K562 (cell line): ENCODE data around the gene AAGAB. TPM values are rescaled to one million over a fixed set of nuclear protein-coding genes. Genes with fewer than 3 reads are reported as not detected.

Experiments
- ATAC-seq: fragments of 200-7000 bp; cut with Tn5 transposase; 3 replicates; pipeline ENCODE4 v1.9.1; 2020; ENCODE audit warnings: moderate library complexity
- BruUV-seq: library from RNA; stranded (reverse); fragments of 400-500 nt; replicated peaks from 2 replicates; lab custom pipeline; 2021; lab: Mats Ljungman, UMichigan
- CTCF ChIA-PET: fragments of 300-600 bp; formaldehyde crosslinking; extraction: SDS; loops from one replicate; lab custom pipeline; 2021; ENCODE audit warnings: low intra/inter-chr PET ratio; lab: Yijun Ruan, JAX
- POLR2A ChIA-PET: fragments of 300-600, 350-650 bp; sonication (Branson Sonifier 250); formaldehyde crosslinking; extraction: SDS; loops from one replicate; lab custom pipeline; 2021; ENCODE audit warnings: antibody characterized with exemption, inconsistent platforms; lab: Yijun Ruan, JAX
- DNase-seq, 4 experiments: peaks; one replicate each; pipeline versions ENCODE4 v3.0.0 to v3.0.0-alpha.2; 2011 to 2018; ENCODE audit warnings: low spot score in 3 of 4, mixed read lengths in 3 of 4; ENCODE audit errors: extremely low read depth in 1 of 4
- FAIRE-seq: peaks from 2 replicates; lab custom pipeline; 2011; peaks lifted over from hg19 to GRCh38; lab: Jason Lieb, UNC
- H2AFZ ChIP-seq: 2 replicates; pipeline ENCODE4 v1.6.0; 2011; ENCODE audit warnings: low read depth, low read length, control low read depth, inconsistent platforms
- H3K27ac ChIP-seq: fragments of 200-600 bp; 3 replicates; pipeline ENCODE4 v1.8.0; 2011; ENCODE audit warnings: low read depth, mild to moderate bottlenecking, control low read depth, inconsistent platforms, low read length, moderate library complexity, mixed read lengths; ENCODE audit errors: extremely low read depth
- H3K27me3 ChIP-seq, 2 experiments: fragments of 300-600 bp in 1 of 2; 2 replicates in 1 of 2; 3 replicates in 1 of 2; pipeline versions ENCODE4 v1.6.0 to v1.8.0; 2011; ENCODE audit warnings: inconsistent platforms in 2 of 2, low read length in 2 of 2, mild to moderate bottlenecking in 1 of 2, mixed read lengths in 1 of 2, moderate library complexity in 1 of 2; ENCODE audit not compliant: control insufficient read depth in 2 of 2, insufficient read depth in 2 of 2
- H3K36me3 ChIP-seq: fragments of 300-600 bp; 3 replicates; pipeline ENCODE4 v1.8.0; 2011; ENCODE audit warnings: mild to moderate bottlenecking, low read length, inconsistent platforms; ENCODE audit not compliant: control insufficient read depth, insufficient read depth
- H3K4me1 ChIP-seq, 2 experiments: fragments of 200-600 bp in 1 of 2; replicated peaks in 1 of 2; 2 replicates in 1 of 2; 3 replicates in 1 of 2; pipeline versions ENCODE4 v1.5.1 to v1.8.0; 2011; ENCODE audit warnings: inconsistent platforms in 2 of 2, low read length in 2 of 2, mild to moderate bottlenecking in 1 of 2, mixed read lengths in 1 of 2, moderate library complexity in 1 of 2; ENCODE audit not compliant: control insufficient read depth in 2 of 2, insufficient read depth in 2 of 2
- H3K4me2 ChIP-seq: 2 replicates; pipeline ENCODE4 v1.6.1; 2011; ENCODE audit warnings: low read length, control low read depth, inconsistent platforms, mixed read lengths; ENCODE audit not compliant: insufficient read depth
- H3K4me3 ChIP-seq: fragments of 200-600 bp; sonication (generic), shearing (Covaris generic); 2 replicates; pipeline ENCODE4 v1.5.1; 2016; ENCODE audit warnings: control low read depth, inconsistent platforms
- H3K79me2 ChIP-seq: fragments of 200-600 bp; 3 replicates; pipeline ENCODE4 v1.8.0; 2011; ENCODE audit warnings: low read length, inconsistent platforms; ENCODE audit not compliant: control insufficient read depth, insufficient read depth
- H3K9ac ChIP-seq, 2 experiments: 2 replicates each; pipeline versions ENCODE4 v1.6.0 to v1.6.1; 2011; ENCODE audit warnings: low read depth in 2 of 2, low read length in 2 of 2, control low read depth in 1 of 2, inconsistent platforms in 1 of 2, mild to moderate bottlenecking in 1 of 2, mixed read lengths in 1 of 2; ENCODE audit not compliant: insufficient read depth in 1 of 2
- H3K9me1 ChIP-seq: one replicate; pipeline ENCODE4 v1.6.0; 2011; ENCODE audit warnings: inconsistent platforms, mild to moderate bottlenecking, low read length, moderate library complexity; ENCODE audit not compliant: control insufficient read depth, insufficient read depth
- H3K9me3 ChIP-seq: replicated peaks from 2 replicates; pipeline ENCODE4 v1.5.1; 2011; ENCODE audit warnings: low read depth, low read length, inconsistent platforms; ENCODE audit not compliant: control insufficient read depth, insufficient read depth
- H4K20me1 ChIP-seq: replicated peaks from 2 replicates; pipeline ENCODE4 v1.6.1; 2011; ENCODE audit warnings: low read length, inconsistent platforms, mixed read lengths; ENCODE audit not compliant: control insufficient read depth, insufficient read depth
- NONO ChIP-seq, 2 experiments: fragments of 200-400 bp in 1 of 2; fragments of 450-650 bp in 1 of 2; formaldehyde crosslinking in 1 of 2; IDR thresholded peaks; 2 replicates each; pipeline ENCODE4 v1.6.1; 2017; ENCODE audit warnings: low read depth in 2 of 2, mild to moderate bottlenecking in 2 of 2, moderate library complexity in 2 of 2, low read length in 1 of 2
- TCF3 ChIP-seq: sonication (generic); formaldehyde crosslinking; IDR thresholded peaks from 2 replicates; pipeline ENCODE4 v1.4.0; 2020; ENCODE audit warnings: mild to moderate bottlenecking, missing genetic modification reagents
- USF1 ChIP-seq: sonication (generic); formaldehyde crosslinking; IDR thresholded peaks from 2 replicates; pipeline ENCODE4 v1.9.0; 2022; ENCODE audit warnings: mild to moderate bottlenecking, missing genetic modification reagents
- WGBS: fragments of 100-300 bp; shearing (Covaris generic); methylation state at CpG from one replicate; pipeline ENCODE4 v1.1.6; 2016; ENCODE audit warnings: low coverage, mixed read lengths; ENCODE audit not compliant: insufficient coverage; ENCODE audit errors: missing lambda C conversion rate; 5-methylcytosine and 5-hydroxymethylcytosine counted together
- in situ Hi-C: fragments of 300-500 bp; cut with MboI; formaldehyde crosslinking; loops from 4 replicates; pipeline ENCODE4 v1.15.0; 2018; ENCODE audit warnings: inconsistent platforms, mixed read lengths
- intact Hi-C: fragments of 100-400 bp; cut with micrococcal nuclease; formaldehyde crosslinking; loops from 2 replicates; pipeline ENCODE4 v1.14.2; 2022
- polyA plus RNA-seq, 8 experiments: library from polyadenylated mRNA; depleted of rRNA in 4 of 8; stranded (reverse) in 5 of 8; unstranded in 3 of 8; fragments of >200 nt; fragmentation: Nextera tagmentation in 2 of 8; fragmentation: Illumina TruSeq in 1 of 8; extraction: Ambion mirVana in 2 of 8; extraction: Trizol in 1 of 8; gene quantifications; 2 replicates each; pipeline versions ENCODE4 v1.2.1 to v1.2.3, GENCODE V29; 2011 to 2014; ENCODE audit warnings: inconsistent platforms in 1 of 8, missing spikeins in 1 of 8
- total RNA-seq, 7 experiments: library from RNA; depleted of rRNA in 6 of 7; stranded (reverse); fragments of >200 nt in 6 of 7; fragmentation: Illumina TruSeq in 2 of 7; extraction: Trizol in 2 of 7; gene quantifications; 2 replicates each; pipeline versions ENCODE4 v1.2.1 to v1.2.3, GENCODE V29; 2011 to 2021; ENCODE audit warnings: low replicate concordance in 1 of 7

AAGAB gene
- total and polyA plus RNA-seq, 9 of the 15 experiments (the other 6 are each of a cell fraction or from before 2014, with no cell fraction given), result 17.8 to 109 (median 58.3) TPM

DNA sequence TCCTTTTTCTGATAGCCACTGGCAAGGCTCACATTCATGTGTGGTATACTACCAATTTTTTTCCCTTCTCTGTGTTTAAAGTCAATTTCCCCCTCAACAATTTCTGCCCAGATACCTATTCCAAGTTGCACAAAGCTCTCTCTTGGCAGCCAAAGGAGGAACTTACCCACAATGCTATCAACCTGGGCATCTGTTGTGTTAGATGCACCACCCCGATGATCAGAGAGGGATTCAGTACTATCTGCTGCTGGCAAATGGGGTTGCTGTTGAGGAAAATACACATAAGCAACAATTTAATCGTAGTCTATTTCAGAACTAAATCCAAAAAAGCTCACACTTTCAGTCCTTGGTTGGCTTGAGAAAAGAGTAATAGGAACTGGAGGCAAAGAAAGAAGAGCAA, 46.1 kb downstream of the AAGAB start:
- H3K9ac ChIP-seq, result no peak overlapping the region
- FAIRE-seq (no peak), ATAC-seq (no peak), DNase-seq (no peak)
- intact Hi-C loops, result no loop called here
- no peak for TF ChIP-seq USF1 (CRISPR knock-in tag)
- TF ChIP-seq TCF3 (CRISPR knock-in tag), result 0 out of 2 replicates have a peak, but pooled peaks have one; percentile 18
- no peak for TF ChIP-seq NONO (IDR thresholded peaks at IDR 0.05; ENCODE audit: low read depth in 2 of 2, low read length in 1 of 2)
- peaks cover 0 to 11% of the 10 kb centered on the region in 2 experiments; a peak in 3 of 5 replicates for H3K4me1 ChIP-seq
- no TSS peak for BruUV-seq
- no peak overlapping the region for H2AFZ ChIP-seq
- WGBS, result 33% methylated on average over 2 of the region's 2 CpGs
- H3K9me3 ChIP-seq, result no peaks in the 10 kb centered on the region
- in situ Hi-C loops, result no loop called here
- ChIA-PET CTCF (no interaction called here), POLR2A (interaction anchor here (0.7 to 1.5 kb wide), 6 partner anchors 9 to 145 kb away, joined by 3 to 5 read pairs (median 3); partner anchors contain the start of gene AAGAB)
- peaks cover 61% of the 10 kb centered on the region for H3K36me3 ChIP-seq
- no peaks in the 10 kb centered on the region for H3K79me2 ChIP-seq
- H3K4me3 ChIP-seq, result no peak overlapping the region
- H3K4me2 ChIP-seq, result no peak overlapping the region
- no peaks in the 10 kb centered on the region for H3K9me1 ChIP-seq
- no peak overlapping the region; the same call in 2 of the 3 replicates for H3K27ac ChIP-seq
- no peaks in the 10 kb centered on the region for H4K20me1 ChIP-seq
- H3K27me3 ChIP-seq, result no peaks in the 10 kb centered on the region
